Measurements from ENCODE around the gene CSHL1.
"Not testable (repeated sequence)": the region's sequence is repeated elsewhere in the genome, so short reads cannot be mapped to it uniquely, and the experiment has no call there.

- TF ChIP-seq POLR2A, CTCF (IDR thresholded peaks at IDR 0.05): not testable (repeated sequence)
These were observed 3.8 kb downstream of the CSHL1 start for GRCh38 chr17:63907161-63907778.
